ENCODE measurements around the gene BACE1. TPM values are rescaled to one million over a fixed set of nuclear protein-coding genes. Genes with fewer than 3 reads are reported as not detected.

BACE1 gene
- total RNA-seq, 1 experiment from 2014 or later: 10.2 TPM

GRCh38 chr11:117303646-117304315 lies 12.3 kb downstream of the BACE1 start:
- H2BK15ac ChIP-seq (ENCODE audit: low read depth, low read length): no peak overlapping the region
- no peak overlapping the region for H2BK20ac ChIP-seq (ENCODE audit: low read depth, low read length, poor library complexity, severe bottlenecking)
- H4K5ac ChIP-seq (ENCODE audit: insufficient read length, low read depth, low read length): no peak overlapping the region
- Mint-ChIP-seq H3K4me1 (peaks cover 39 to 42% of the 10 kb centered on the region in 2 experiments), H3K27ac (no peak overlapping the region), H3K36me3 (ENCODE audit: insufficient read depth in 1 of 3, low read depth in 3 of 3) (no peaks in the 10 kb centered on the region), H3K9me3 (no peaks in the 10 kb centered on the region), H3K27me3 (ENCODE audit: low read depth) (peaks cover 3% of the 10 kb centered on the region; the same call in 1 of the 2 replicates), H3K4me3 (no peak overlapping the region)
- H3T11ph ChIP-seq (ENCODE audit: low read length): no peak overlapping the region
- no peaks in the 10 kb centered on the region for H3K27me3 ChIP-seq (ENCODE audit: insufficient read depth, low read length)
- no peak overlapping the region for H3K14ac ChIP-seq (ENCODE audit: insufficient read depth, low read length)
- no CpG with 5 or more reads among the region's 5 CpGs for WGBS (ENCODE audit: extremely low coverage, insufficient read length, low lambda C conversion rate)
- no peak overlapping the region for H2AFZ ChIP-seq (ENCODE audit: low read length)
- no peak for DNase-seq
- no peak overlapping the region for H3K18ac ChIP-seq (ENCODE audit: insufficient read length, low read depth, low read length)
- TF ChIP-seq, protein P1, sequence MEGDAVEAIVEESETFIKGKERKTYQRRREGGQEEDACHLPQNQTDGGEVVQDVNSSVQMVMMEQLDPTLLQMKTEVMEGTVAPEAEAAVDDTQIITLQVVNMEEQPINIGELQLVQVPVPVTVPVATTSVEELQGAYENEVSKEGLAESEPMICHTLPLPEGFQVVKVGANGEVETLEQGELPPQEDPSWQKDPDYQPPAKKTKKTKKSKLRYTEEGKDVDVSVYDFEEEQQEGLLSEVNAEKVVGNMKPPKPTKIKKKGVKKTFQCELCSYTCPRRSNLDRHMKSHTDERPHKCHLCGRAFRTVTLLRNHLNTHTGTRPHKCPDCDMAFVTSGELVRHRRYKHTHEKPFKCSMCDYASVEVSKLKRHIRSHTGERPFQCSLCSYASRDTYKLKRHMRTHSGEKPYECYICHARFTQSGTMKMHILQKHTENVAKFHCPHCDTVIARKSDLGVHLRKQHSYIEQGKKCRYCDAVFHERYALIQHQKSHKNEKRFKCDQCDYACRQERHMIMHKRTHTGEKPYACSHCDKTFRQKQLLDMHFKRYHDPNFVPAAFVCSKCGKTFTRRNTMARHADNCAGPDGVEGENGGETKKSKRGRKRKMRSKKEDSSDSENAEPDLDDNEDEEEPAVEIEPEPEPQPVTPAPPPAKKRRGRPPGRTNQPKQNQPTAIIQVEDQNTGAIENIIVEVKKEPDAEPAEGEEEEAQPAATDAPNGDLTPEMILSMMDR (conservative IDR thresholded peaks at IDR 0.05): no peak
- no peak overlapping the region for H3K23ac ChIP-seq (ENCODE audit: insufficient read length, low read depth, low read length)
- no peak overlapping the region for H2BK5ac ChIP-seq (ENCODE audit: insufficient read length, low read length)
- H3K56ac ChIP-seq (ENCODE audit: insufficient read length, low read depth, low read length): no peak overlapping the region
- H3K23me2 ChIP-seq (ENCODE audit: insufficient read length, low read depth, low read length, poor library complexity, severe bottlenecking): no peaks in the 10 kb centered on the region
- no peak overlapping the region for H2BK120ac ChIP-seq (ENCODE audit: low read depth, low read length, poor library complexity, severe bottlenecking)
- no peak overlapping the region for H2AK5ac ChIP-seq (ENCODE audit: insufficient read length, low read length)
- H4K8ac ChIP-seq (replicated peaks; ENCODE audit: insufficient read length, low read depth, low read length): no peak overlapping the region
- peaks cover 7% of the 10 kb centered on the region; the same call in 1 of the 2 replicates for H3K4me1 ChIP-seq (ENCODE audit: insufficient read depth, low read length)
- H2BK12ac ChIP-seq (ENCODE audit: insufficient read length, low read depth, low read length): no peak overlapping the region
- H3K4ac ChIP-seq (ENCODE audit: low read depth, low read length): no peak overlapping the region
- no peak overlapping the region for H4K91ac ChIP-seq (ENCODE audit: insufficient read length, low read depth, low read length)
- no peaks in the 10 kb centered on the region for H3K79me2 ChIP-seq (ENCODE audit: insufficient read depth, low read length)
- H3K4me2 ChIP-seq (ENCODE audit: insufficient read depth, insufficient read length, low read length): no peak overlapping the region
- no peaks in the 10 kb centered on the region for H4K20me1 ChIP-seq (ENCODE audit: control insufficient read depth, insufficient read depth, insufficient read length)
- no peaks in the 10 kb centered on the region for H3K79me1 ChIP-seq (ENCODE audit: insufficient read depth, low read depth, low read length, poor library complexity, severe bottlenecking)
- H3K9ac ChIP-seq (ENCODE audit: extremely low read depth, insufficient read length, low read length): no peak overlapping the region
- no peak overlapping the region for H3K27ac ChIP-seq (ENCODE audit: insufficient read length, low read depth, low read length)
- H3K9me3 ChIP-seq (ENCODE audit: control insufficient read depth, low read depth, low read length): no peaks in the 10 kb centered on the region
